Measurements from ENCODE around the gene RYR1.

- no peak for TF ChIP-seq CTCF (IDR thresholded peaks at IDR 0.05; ENCODE audit: poor library complexity)
- no peak for TF ChIP-seq EZH2 (IDR thresholded peaks at IDR 0.05; ENCODE audit: borderline replicate concordance)
Observed at GRCh38 chr19:38543286-38543806, 109.9 kb downstream of the RYR1 start.

Data from hepatocyte (in vitro differentiated cells).